Measurements from ENCODE around the gene R3HDML.

R3HDML gene

GRCh38 chr20:44398335-44398734 lies 61.5 kb downstream of the R3HDML start:
- no peak for DNase-seq (ENCODE audit: low read depth in 2 of 3, low spot score in 2 of 3)

GRCh38 chr20:44399446-44399845 lies 62.6 kb downstream of the R3HDML start:
- DNase-seq (ENCODE audit: low read depth in 2 of 3, low spot score in 2 of 3) = no peak

GRCh38 chr20:44400671-44400969 lies 63.8 kb downstream of the R3HDML start:
- no peak for DNase-seq (ENCODE audit: low read depth in 2 of 3, low spot score in 2 of 3)
